Measurements from ENCODE around the gene CRACR2A. TPM values are rescaled to one million over a fixed set of nuclear protein-coding genes. Genes with fewer than 3 reads are reported as not detected.

Gene CRACR2A
- total RNA-seq, 1 donor: 9.5 TPM

DNA sequence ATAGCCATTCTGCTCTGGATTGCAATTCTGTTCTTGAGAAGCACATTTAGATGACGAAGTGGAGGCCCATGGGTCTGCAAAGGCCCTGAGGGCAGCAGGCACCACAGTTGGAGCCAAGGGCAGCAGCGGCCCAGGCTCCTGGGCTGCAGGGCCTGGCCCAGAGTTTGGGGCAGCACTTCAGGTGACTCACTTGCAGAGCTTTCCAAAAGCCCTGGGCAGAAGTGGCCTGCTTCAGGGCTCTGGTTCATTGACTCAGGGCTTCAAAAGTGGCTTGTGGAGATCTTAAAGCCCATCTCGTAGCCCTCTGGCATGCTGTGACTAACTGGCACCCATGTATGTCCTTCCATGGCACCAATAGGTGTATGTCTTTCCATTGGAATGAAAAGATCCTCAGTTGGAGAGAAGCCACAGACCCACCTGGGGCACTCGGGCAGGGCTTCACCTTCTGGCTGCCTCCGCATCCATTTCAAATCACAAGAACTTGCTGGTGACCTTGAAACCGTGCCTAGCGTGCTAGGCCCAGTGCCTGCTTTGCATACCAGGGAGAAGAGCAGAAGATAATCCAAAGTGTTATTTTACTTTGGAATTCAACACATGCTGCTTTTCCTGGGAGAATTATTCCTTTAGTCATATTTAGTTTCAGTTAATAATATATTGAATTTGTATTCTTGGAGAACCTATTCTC is 155.2 kb downstream of the CRACR2A start:
- no peak overlapping the region for H3K4me3 ChIP-seq (ENCODE audit: low read depth, low read length)
- no peak for DNase-seq (ENCODE audit: low read depth)
- TF ChIP-seq, protein P1, sequence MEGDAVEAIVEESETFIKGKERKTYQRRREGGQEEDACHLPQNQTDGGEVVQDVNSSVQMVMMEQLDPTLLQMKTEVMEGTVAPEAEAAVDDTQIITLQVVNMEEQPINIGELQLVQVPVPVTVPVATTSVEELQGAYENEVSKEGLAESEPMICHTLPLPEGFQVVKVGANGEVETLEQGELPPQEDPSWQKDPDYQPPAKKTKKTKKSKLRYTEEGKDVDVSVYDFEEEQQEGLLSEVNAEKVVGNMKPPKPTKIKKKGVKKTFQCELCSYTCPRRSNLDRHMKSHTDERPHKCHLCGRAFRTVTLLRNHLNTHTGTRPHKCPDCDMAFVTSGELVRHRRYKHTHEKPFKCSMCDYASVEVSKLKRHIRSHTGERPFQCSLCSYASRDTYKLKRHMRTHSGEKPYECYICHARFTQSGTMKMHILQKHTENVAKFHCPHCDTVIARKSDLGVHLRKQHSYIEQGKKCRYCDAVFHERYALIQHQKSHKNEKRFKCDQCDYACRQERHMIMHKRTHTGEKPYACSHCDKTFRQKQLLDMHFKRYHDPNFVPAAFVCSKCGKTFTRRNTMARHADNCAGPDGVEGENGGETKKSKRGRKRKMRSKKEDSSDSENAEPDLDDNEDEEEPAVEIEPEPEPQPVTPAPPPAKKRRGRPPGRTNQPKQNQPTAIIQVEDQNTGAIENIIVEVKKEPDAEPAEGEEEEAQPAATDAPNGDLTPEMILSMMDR (IDR thresholded peaks at IDR 0.05; ENCODE audit: insufficient read depth, low read depth, low read length): no peak

DNA sequence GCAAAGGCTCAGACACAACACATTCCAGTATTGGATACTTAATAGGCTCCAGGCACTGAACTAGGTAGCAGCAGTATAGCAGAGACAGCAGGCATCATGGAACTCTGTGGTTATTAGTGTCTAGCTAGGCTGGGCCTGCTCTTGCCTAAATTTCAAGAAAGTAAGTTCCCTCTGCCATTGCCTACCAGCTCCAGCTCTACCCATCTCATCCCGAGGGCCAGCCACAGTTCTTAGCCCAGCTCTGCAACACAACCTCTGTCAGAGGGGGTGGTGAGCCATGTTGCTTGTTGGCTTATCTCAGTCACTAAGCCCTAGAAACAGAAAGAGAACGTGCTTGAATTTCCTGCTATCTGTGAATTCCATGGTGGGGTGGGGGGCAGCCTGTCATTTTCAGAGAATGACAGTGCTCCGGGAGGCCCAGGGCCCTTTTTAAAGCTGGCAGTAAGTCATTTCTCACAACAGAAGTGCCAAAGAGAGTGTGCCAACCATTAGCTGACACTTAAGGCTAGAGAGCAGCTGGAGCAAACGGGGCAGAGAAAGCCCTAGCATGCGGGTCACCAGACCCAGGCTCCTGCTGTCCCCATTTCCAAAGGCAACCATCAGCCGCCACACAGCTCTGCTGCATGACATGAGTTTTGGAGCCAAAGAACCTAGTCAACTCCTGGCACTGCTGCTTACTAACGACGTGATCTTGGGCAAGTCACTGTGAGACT is 156.1 kb downstream of the CRACR2A start:
- H3K4me3 ChIP-seq (ENCODE audit: low read depth, low read length): no peak overlapping the region
- DNase-seq (ENCODE audit: low read depth): no peak

DNA sequence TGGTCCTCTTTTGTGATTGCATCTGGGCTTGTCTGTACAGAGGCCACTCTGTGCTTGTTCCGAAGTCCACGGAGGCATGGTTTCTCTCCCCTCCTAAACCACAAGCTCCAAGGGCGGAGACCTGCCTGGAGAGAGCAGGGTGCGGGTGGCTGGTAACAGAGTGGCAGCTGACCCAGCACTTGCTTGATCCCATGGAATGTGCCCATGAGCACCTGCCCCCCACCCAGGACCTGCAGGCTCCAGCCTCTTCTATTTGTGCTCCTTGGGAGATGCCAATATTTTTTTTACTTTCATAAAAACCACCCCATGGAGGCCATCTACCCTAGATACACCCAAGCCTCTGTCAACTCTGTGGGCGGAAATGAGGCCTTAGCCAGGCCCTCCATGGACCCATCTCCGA is 157.2 kb downstream of the CRACR2A start:
- TF ChIP-seq, protein P1 (IDR thresholded peaks at IDR 0.05; ENCODE audit: insufficient read depth, low read depth, low read length): no peak
- H3K4me3 ChIP-seq (ENCODE audit: low read depth, low read length): no peak overlapping the region
- DNase-seq (ENCODE audit: low read depth): no peak

More for the DNA sequence above, 156.1 kb downstream of the CRACR2A start:
- TF ChIP-seq, protein P1 (IDR thresholded peaks at IDR 0.05; ENCODE audit: insufficient read depth, low read depth, low read length): no peak

GRCh38 chr12:3594966-3595365 is 157.9 kb downstream of the CRACR2A start:
- no peak overlapping the region for H3K4me3 ChIP-seq (ENCODE audit: low read depth, low read length)
- TF ChIP-seq, protein P1 (IDR thresholded peaks at IDR 0.05; ENCODE audit: insufficient read depth, low read depth, low read length): no peak
- no peak for DNase-seq (ENCODE audit: low read depth)

DNA sequence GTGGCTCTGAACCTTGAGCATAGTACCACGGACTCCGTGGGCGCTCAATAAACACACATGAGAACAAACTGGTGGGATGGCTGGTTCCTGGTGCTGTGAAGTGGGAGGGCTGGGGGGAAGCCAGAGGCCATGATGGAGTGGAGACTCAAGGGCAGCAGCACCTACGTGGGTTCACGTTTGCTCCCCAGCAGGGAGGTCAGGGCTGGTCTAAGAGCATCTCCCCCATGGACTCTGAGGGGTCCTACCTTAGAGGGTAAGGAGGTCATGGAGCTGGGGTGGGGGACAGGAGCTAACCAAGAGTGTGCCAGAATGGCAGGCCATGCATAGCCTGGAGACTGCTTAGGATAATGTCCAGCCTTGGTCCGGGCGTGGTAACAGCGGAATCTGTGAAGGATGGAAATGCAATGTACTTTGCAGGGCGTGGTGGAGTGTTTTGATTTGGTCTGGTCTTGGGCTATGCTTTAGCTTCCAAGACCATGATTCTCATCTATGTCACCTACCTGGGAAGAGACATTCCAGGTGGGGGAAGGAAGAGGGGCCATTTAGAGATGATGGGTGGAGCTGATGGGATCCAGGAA is 158.9 kb downstream of the CRACR2A start:
- no peak overlapping the region for H3K4me3 ChIP-seq (ENCODE audit: low read depth, low read length)
- DNase-seq (ENCODE audit: low read depth): no peak
- TF ChIP-seq, protein P1 (IDR thresholded peaks at IDR 0.05; ENCODE audit: insufficient read depth, low read depth, low read length): no peak

- no peak overlapping the region for H3K4me3 ChIP-seq (ENCODE audit: low read depth, low read length)
- no peak for DNase-seq (ENCODE audit: low read depth)
- TF ChIP-seq, protein P1 (IDR thresholded peaks at IDR 0.05; ENCODE audit: insufficient read depth, low read depth, low read length): no peak
Measured at GRCh38 chr12:3592856-3593625, 159.9 kb downstream of the CRACR2A start.
